NCI-H510A (cell line): ENCODE data around the gene RAD50.
"Not testable (repeated sequence)": the region's sequence is repeated elsewhere in the genome, so short reads cannot be mapped to it uniquely, and the experiment has no call there.

ENCODE experiments used
- DNase-seq: peaks from one replicate; lab custom pipeline; 2025; lab: John Stamatoyannopoulos, UW

Gene RAD50

GRCh38 chr5:132675936-132676689 is 119.3 kb downstream of the RAD50 start:
- no peak for DNase-seq

- DNase-seq, result no peak
Measured at GRCh38 chr5:132677191-132677590, 120.4 kb downstream of the RAD50 start.

GRCh38 chr5:132677682-132678400 is 121.1 kb downstream of the RAD50 start:
- no peak for DNase-seq

GRCh38 chr5:132678735-132679134 is 122.0 kb downstream of the RAD50 start:
- DNase-seq, result no peak

GRCh38 chr5:132679166-132679565 is 122.4 kb downstream of the RAD50 start:
- DNase-seq, result no peak

GRCh38 chr5:132679717-132680380 is 123.1 kb downstream of the RAD50 start:
- no peak for DNase-seq

GRCh38 chr5:132680780-132681475 is 124.2 kb downstream of the RAD50 start:
- DNase-seq, result no peak

- no peak for DNase-seq
Measured at GRCh38 chr5:132681476-132681831, 124.7 kb downstream of the RAD50 start.

- DNase-seq, result no peak
Measured at GRCh38 chr5:132681983-132682382, 125.2 kb downstream of the RAD50 start.

GRCh38 chr5:132684491-132684890 is 127.7 kb downstream of the RAD50 start:
- DNase-seq, result no peak

GRCh38 chr5:132684922-132685720 is 128.3 kb downstream of the RAD50 start:
- DNase-seq, result no peak

GRCh38 chr5:132686193-132686592 is 129.4 kb downstream of the RAD50 start:
- no peak for DNase-seq

- no peak for DNase-seq
Measured at GRCh38 chr5:132687995-132688394, 131.2 kb downstream of the RAD50 start.

GRCh38 chr5:132688536-132689339 is 132.0 kb downstream of the RAD50 start:
- no peak for DNase-seq

- DNase-seq, result no peak
Measured at GRCh38 chr5:132689513-132689912, 132.7 kb downstream of the RAD50 start.

GRCh38 chr5:132690156-132690555 is 133.4 kb downstream of the RAD50 start:
- DNase-seq, result no peak

- DNase-seq, result not testable (repeated sequence)
Measured at GRCh38 chr5:132691755-132692631, 135.2 kb downstream of the RAD50 start.

- no peak for DNase-seq
Measured at GRCh38 chr5:132692632-132692967, 135.8 kb downstream of the RAD50 start.
